ENCODE measurements around the gene PIP5K1C. TPM values are rescaled to one million over a fixed set of nuclear protein-coding genes. Genes with fewer than 3 reads are reported as not detected.
"Not testable (repeated sequence)": the region's sequence is repeated elsewhere in the genome, so short reads cannot be mapped to it uniquely, and the experiment has no call there.

Gene PIP5K1C
- total RNA-seq, 4 donors from 2014 or later: 16.1 to 21.1 (median 17.4) TPM

DNA sequence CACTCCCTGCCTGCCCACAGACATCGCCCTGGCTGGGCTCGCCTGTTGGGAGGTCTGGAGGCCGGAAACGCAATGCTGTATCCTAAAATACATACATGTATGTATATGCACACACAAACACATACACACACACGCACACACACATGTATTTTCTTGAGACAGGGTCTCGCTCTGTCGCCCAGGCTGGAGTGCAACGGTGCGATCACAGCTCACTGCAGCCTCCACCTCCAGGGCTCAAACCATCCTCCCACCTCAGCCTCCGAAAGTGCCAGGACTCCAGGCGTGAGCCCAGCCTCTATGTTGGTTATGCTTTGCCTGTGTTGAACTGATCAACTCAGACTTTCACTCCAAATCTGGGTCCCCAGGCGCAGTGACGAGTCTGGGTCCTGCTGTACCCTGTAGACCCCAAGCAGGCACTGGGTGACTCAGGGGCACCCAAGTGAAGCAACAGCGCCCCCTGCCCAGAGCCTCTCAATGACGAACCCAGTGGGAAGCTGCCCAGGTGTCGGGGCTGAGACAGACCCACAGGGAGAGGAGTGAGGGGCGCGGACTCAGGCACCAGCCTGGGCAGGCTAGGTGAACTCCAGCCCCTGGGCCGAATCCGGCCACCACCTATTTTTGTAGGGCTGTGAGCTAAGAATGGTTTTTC is 46.3 kb downstream of the PIP5K1C start:
- TF ChIP-seq, protein P1, sequence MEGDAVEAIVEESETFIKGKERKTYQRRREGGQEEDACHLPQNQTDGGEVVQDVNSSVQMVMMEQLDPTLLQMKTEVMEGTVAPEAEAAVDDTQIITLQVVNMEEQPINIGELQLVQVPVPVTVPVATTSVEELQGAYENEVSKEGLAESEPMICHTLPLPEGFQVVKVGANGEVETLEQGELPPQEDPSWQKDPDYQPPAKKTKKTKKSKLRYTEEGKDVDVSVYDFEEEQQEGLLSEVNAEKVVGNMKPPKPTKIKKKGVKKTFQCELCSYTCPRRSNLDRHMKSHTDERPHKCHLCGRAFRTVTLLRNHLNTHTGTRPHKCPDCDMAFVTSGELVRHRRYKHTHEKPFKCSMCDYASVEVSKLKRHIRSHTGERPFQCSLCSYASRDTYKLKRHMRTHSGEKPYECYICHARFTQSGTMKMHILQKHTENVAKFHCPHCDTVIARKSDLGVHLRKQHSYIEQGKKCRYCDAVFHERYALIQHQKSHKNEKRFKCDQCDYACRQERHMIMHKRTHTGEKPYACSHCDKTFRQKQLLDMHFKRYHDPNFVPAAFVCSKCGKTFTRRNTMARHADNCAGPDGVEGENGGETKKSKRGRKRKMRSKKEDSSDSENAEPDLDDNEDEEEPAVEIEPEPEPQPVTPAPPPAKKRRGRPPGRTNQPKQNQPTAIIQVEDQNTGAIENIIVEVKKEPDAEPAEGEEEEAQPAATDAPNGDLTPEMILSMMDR (IDR thresholded peaks at IDR 0.05): no peak
- no peak for ATAC-seq (ENCODE audit: low FRiP score)
- no peak for DNase-seq (ENCODE audit: low spot score)

DNA sequence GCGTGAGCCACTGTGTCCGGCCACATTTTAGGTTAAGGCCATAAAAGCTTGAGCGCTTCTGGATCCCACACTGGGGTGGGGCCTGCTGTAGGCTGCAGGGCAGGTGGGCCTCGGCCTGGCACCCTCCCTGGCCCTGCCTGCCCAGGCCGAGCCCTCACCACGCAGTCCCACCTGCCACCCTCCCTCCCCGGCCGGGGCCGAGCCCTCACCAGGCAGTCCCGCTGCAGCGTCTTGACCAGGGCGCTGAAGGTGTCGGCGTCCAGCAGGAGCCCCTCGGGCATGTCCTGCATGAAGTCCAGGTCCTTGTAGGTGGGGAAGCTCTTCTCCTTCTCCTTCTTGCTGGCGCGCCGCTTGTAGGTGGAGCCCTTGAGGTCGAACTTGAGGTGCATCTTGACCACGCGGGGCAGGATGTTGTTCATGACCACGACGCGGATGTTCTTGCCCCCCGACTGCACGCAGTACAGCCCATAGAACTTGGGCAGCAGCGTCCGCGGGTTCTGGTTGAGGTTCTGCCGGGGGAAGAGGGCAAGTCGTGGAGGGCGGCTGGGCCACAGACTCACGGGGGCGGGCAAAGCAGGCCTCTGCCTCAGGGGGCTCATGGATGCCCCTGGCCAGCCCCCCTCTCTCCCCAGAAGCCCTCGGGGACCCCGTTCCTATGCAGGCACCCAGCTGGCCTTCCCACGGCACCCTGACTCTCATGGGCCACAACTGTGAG is 47.0 kb downstream of the PIP5K1C start:
- no peak for DNase-seq (ENCODE audit: low spot score)
- ATAC-seq (ENCODE audit: low FRiP score): no peak

DNA sequence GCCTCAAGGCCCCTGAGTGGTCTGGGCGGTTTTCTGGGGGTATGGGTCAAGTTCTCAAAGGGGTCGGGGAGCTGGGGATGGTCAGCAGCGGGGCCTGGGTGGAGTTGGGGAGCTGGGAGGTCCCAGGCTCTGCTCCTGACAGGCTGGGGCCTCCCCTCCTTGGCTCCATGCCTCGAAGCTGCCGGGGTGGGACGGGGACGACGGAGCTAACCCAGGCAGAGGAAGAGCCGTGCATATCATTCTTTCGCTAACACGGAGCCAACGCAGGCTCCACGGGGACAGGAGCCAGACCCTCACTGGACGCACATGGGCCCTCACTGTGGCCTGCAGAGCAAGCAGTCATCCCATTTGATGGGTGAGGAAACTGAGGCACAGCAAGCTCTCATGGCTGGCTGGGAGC is 47.8 kb downstream of the PIP5K1C start:
- DNase-seq (ENCODE audit: low spot score) (no peak), ATAC-seq (ENCODE audit: low FRiP score) (no peak)
- TF ChIP-seq, protein P1 (IDR thresholded peaks at IDR 0.05): no peak

More for the DNA sequence above, 47.0 kb downstream of the PIP5K1C start:
- TF ChIP-seq, protein P1 (IDR thresholded peaks at IDR 0.05): no peak

DNA sequence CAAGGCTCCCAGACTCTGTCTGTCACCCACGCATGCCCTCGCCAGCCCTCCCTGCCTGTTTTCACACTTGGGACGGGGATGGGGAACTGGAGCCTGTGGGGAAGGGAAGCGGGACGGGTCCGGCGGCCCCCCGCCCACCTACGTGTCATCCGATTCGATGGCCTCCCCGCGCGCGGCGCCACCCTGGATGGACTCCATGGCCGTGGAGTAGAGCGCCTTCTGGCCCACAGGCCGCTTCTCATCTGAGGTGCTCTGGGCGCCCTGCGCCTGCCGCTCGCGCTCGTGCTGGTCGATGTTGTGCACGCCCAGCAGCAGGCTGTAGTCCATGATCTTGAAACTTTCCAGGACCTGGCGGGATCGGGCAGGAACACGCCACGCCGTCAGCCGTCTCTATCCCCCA is 48.6 kb downstream of the PIP5K1C start:
- ATAC-seq (ENCODE audit: low FRiP score): no peak
- TF ChIP-seq, protein P1 (IDR thresholded peaks at IDR 0.05): no peak
- DNase-seq (ENCODE audit: low spot score): no peak

DNA sequence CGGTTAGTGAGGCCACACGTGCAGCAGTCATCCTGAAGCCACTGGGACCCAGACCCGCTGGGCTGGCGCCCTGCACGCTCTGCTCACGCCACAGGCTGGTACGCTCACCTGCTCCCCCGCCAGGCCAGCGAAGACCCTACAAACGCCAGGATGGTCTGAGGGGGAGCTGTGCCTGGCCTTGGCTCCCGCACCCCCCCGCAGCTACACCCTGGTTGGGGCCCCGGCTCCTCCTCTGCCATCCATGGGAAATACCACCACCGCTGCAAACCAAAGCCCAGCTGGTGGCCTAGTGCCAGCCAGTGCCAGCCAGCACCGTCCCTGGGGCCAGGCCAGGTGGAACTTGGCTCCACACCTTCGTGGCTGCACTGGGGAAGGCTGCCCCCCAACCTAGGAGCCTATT is 50.4 kb downstream of the PIP5K1C start:
- ATAC-seq (ENCODE audit: low FRiP score): no peak
- TF ChIP-seq, protein P1 (IDR thresholded peaks at IDR 0.05): no peak
- DNase-seq (ENCODE audit: low spot score): no peak

DNA sequence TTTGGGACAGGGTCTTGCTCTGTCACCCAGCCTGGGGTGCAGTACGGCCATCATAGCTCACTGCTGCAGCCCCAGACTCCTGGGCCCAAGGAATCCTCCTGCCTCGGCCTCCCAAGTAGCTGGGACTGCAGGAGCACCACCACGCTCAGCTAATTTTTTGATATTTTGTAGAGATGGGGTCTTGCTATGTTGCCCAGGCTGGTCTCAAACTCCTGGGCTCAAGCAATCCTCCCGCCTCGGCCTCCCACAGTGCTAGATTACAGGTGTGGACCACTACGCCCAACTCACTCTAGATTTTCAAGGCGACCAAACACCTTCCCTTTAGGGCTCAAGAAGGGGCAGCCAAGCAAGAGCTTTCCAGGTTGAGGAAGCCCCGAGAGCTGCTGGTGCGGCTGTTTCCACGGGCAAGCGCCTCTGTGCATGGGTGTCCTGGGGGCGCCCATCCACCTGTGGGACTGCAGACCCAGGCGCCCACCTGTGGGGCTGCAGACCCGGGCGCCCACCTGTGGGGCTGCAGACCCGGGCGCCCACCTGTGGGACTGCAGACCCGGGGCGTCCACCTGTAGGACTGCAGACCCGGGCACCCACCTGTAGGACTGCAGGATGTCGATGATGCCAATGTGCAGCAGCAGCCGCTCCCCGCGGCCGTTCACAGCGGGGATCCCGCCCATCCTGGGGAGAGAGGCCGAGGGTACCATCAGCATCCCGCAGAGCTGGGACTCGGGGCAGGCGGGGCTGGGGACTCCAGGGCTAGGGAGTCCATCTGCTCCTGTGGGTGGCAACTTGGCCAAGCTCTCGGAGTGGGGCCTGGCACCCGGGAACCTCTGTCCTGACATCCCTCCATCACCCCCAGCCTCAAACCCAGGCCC is 52.0 kb downstream of the PIP5K1C start:
- DNase-seq (ENCODE audit: low spot score): no peak
- ATAC-seq (ENCODE audit: low FRiP score): no peak
- TF ChIP-seq, protein P1 (IDR thresholded peaks at IDR 0.05): no peak

DNA sequence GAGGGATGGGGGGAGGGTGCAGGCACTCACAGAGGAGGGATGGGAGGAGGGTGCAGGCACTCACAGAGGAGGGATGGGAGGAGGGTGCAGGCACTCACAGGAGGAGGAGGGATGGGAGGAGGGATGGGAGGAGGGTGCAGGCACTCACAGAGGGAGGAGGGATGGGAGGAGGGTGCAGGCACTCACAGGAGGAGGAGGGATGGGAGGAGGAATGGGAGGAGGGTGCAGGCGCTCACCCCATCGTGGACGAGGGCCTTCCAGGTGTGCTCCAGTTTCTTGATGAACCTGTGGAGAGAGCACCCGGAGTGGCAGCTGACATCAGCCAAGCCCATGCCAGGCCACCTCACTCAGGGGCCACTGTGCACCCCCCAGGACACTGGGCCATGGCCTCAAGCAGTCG is 53.2 kb downstream of the PIP5K1C start:
- not testable (repeated sequence) for ATAC-seq (ENCODE audit: low FRiP score); DNase-seq (ENCODE audit: low spot score)
